Measurements from ENCODE around the gene ZNF350.
"Not testable (repeated sequence)": the region's sequence is repeated elsewhere in the genome, so short reads cannot be mapped to it uniquely, and the experiment has no call there.

ZNF350 gene

DNA sequence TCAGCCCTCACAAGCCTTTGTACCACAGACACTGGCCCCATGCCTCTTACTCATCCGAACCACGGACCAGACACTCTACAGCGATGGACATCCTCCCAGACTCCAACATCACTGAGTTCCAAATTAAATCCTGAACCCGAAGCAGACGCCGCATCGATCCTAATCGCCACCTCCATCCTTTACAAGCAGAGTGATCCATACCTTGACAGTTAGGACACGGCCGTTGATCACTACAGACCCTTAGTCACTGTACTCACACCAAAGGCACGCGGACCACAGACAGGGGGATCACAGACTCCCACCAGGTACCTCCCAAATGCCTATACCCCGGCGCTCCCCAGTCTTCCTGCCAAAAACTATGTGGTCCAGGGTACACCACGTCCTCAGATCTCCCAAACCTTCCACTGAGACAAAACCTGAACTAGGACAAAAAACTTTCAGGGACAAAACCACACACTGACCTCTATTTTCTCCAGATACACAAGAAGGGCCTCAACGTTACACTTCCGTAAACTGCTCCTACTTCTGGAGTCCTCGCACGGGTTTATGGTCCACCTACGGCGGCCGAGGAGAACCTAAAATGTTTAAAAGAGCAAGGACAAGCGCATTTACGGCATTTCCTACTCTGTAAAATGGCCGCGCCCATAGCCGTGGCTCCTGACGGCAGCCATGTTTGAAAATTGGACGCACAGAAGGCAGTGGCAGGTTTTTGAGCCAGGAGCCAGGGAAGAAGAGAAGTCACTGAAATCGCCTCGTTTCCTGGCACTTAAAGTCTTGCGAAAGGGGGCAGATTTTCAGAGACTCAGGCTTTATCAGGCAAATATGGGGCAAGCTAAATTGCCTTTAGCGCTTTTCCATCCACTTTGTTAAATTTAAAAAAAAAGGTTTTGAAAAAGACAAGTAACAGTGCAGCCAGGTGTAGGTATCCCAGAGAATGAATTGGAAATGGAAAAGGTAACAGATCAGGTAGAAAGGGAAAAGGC lies at the start of gene ZNF350:
ZNF350 (minus strand) TSS at position 532 of the 983 bp plus-strand sequence. CDS start 12,480 bp downstream, outside the sequence.
- Histone ChIP-seq H3K27me3 (replicated peaks; ENCODE audit: control insufficient read depth, insufficient read depth, low read length) (no peaks in the 10 kb centered on the region), H3K9me3 (ENCODE audit: control insufficient read depth, low read length) (peaks cover 45% of the 10 kb centered on the region), H3K9ac (ENCODE audit: low read length) (peak within 1 kb of the TSS; percentile 96), H3K4me3 (ENCODE audit: low read length) (peak within 1 kb of the TSS; percentile 99), H3K4me1 (ENCODE audit: control insufficient read depth, insufficient read depth, low read length) (peaks cover 8% of the 10 kb centered on the region), H3K36me3 (ENCODE audit: control insufficient read depth, insufficient read depth, low read length, severe bottlenecking) (peaks cover 8% of the 10 kb centered on the region)
- peak; percentile 94 for DNase-seq (ENCODE audit: low read depth)

DNA sequence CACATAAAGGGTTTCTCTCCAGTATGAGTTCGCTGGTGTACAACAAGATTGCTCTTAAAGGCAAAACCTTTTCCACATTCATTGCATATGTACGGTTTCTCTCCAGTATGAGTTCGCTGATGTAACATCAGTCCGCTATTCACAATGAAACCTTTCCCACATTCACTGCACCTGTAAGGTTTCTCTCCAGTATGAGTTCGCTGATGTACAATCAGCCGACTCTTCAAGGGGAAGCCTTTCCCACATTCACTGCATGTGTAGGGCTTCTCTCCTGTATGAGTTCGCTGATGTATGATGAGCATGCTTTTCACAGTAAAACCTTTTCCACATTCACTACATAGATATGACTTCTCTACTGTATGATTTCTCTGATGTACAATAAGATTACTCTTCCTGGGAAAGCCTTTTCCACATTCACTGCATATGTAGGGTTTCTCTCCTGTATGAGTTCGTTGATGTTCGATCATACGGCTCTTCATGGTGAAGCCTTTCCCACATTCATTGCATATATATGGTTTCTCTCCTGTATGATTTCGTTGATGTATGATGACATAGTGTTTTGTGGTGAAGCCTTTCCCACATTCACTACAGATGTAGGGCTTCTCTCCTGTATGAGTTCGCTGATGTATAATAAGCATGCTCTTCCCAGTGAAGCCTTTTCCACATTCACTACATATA lies 47.5 kb upstream of the ZNF350 start:
- no peaks in the 10 kb centered on the region for H3K27me3 ChIP-seq (replicated peaks; ENCODE audit: control insufficient read depth, insufficient read depth, low read length)
- H3K9me3 ChIP-seq (ENCODE audit: control insufficient read depth, low read length): peaks cover 91% of the 10 kb centered on the region
- H3K4me1 ChIP-seq (ENCODE audit: control insufficient read depth, insufficient read depth, low read length): no peaks in the 10 kb centered on the region
- peak overlapping the region; percentile 68 for H3K4me3 ChIP-seq (ENCODE audit: low read length)
- H3K9ac ChIP-seq (ENCODE audit: low read length): no peak overlapping the region
- no peak for DNase-seq (ENCODE audit: low read depth)
- peaks cover 66% of the 10 kb centered on the region for H3K36me3 ChIP-seq (ENCODE audit: control insufficient read depth, insufficient read depth, low read length, severe bottlenecking)

DNA sequence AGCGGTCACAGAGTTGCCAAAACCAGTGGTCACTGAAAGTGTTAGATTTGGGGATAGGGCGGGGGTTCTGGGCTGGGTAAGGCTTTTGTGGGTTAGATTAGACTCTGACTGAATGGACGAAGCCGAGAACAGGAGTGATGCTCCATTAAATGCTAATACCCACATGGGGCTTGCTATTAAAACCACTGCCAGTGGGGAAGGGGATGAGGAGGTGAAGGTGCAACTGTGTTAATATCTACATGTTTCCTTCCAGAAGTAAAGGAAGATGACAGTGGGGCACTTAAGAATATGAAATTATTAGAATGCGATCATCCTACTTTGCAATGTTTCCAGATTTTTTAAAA lies 42.1 kb upstream of the ZNF350 start:
- Histone ChIP-seq H3K27me3 (replicated peaks; ENCODE audit: control insufficient read depth, insufficient read depth, low read length) (no peaks in the 10 kb centered on the region), H3K4me3 (ENCODE audit: low read length) (peak overlapping the region; percentile 94), H3K9me3 (ENCODE audit: control insufficient read depth, low read length) (peaks cover 38% of the 10 kb centered on the region), H3K9ac (ENCODE audit: low read length) (peak overlapping the region; percentile 94), H3K36me3 (ENCODE audit: control insufficient read depth, insufficient read depth, low read length, severe bottlenecking) (peaks cover 34% of the 10 kb centered on the region), H3K4me1 (ENCODE audit: control insufficient read depth, insufficient read depth, low read length) (peaks cover 7% of the 10 kb centered on the region)
- DNase-seq (ENCODE audit: low read depth): no peak

DNA sequence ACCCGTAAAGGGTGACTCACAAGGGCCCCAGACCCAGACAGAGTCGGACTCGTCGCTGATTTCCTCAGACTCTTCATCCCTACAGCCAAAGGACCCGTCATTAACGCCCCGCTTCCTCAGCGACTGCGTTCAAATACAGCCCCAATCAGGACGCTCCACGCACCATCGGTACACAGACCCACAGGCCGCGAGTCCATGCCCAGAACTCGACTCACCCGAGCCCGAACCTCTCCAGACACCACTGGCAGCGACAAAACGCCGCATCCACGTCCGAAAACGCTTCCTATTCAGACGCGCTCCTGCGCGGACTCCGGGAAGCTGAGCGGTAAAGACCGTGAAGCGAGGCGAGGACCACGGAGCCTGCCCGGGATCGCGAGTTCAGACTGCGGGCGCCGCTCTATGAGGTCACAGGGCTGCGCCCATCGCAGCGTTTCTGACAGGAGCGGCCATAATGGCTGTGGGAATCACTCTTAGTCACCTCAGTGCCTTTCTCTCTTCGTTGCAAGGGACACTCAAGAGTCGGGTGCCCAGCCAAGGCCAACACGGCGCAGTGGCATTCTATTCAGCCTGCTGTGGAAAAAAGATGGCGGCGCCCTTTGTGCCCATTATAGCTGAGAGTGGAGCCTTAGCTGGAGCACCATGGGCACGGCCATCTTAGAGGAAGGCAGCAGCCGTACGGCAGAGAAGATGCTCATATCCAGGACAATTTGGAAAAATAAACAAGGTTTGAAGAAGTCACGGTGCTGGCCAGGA lies 41.6 kb upstream of the ZNF350 start, which contains the start of gene ZNF614:
ZNF614 (minus strand) TSS at position 353 of the 753 bp plus-strand sequence. CDS start 2,634 bp downstream, outside the sequence.
- peaks cover 7% of the 10 kb centered on the region for H3K4me1 ChIP-seq (ENCODE audit: control insufficient read depth, insufficient read depth, low read length)
- H3K36me3 ChIP-seq (ENCODE audit: control insufficient read depth, insufficient read depth, low read length, severe bottlenecking): peaks cover 34% of the 10 kb centered on the region
- H3K9me3 ChIP-seq (ENCODE audit: control insufficient read depth, low read length): peaks cover 33% of the 10 kb centered on the region
- peak within 1 kb of the TSS; percentile 94 for H3K4me3 ChIP-seq (ENCODE audit: low read length)
- no peaks in the 10 kb centered on the region for H3K27me3 ChIP-seq (replicated peaks; ENCODE audit: control insufficient read depth, insufficient read depth, low read length)
- H3K9ac ChIP-seq (ENCODE audit: low read length): peak within 1 kb of the TSS; percentile 94
- peak; percentile 96 for DNase-seq (ENCODE audit: low read depth)

DNA sequence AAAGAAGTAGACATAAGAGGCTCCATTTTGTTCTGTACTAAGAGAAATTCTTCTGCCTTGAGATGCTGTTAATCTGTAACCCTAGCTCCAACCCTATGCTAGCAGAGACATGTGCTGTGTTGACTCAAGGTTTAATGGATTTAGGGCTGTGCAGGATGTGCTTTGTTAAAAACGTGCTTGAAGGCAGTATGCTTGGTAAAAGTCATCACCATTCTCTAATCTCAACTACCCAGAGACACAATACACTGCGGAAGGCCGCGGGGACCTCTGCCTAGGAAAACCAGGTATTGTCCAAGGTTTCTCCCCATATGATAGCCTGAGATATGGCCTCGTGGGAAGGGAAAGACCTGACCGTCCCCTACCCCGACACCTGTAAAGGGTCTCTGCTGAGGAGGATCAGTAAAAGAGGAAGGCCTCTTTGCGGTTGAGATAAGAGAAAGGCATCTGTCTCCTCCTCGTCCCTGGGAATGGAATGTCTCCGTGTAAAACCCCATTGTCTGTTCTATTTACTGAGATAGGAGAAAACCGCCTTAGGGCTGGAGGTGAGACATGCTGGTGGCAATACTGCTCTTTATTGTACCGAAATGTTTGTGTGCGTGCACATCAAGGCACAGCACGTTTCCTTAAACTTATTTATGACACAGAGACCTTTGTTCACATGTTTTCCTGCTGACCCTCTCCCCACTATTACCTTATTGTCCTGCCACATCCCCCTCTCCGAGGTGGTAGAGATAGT lies 39.8 kb upstream of the ZNF350 start:
- H3K27me3 ChIP-seq (replicated peaks; ENCODE audit: control insufficient read depth, insufficient read depth, low read length); H3K4me3 ChIP-seq (ENCODE audit: low read length); DNase-seq (ENCODE audit: low read depth); H3K9ac ChIP-seq (ENCODE audit: low read length); H3K4me1 ChIP-seq (ENCODE audit: control insufficient read depth, insufficient read depth, low read length): not testable (repeated sequence)
- H3K9me3 ChIP-seq (ENCODE audit: control insufficient read depth, low read length): peaks cover 19% of the 10 kb centered on the region
- H3K36me3 ChIP-seq (ENCODE audit: control insufficient read depth, insufficient read depth, low read length, severe bottlenecking): peaks cover 40% of the 10 kb centered on the region

DNA sequence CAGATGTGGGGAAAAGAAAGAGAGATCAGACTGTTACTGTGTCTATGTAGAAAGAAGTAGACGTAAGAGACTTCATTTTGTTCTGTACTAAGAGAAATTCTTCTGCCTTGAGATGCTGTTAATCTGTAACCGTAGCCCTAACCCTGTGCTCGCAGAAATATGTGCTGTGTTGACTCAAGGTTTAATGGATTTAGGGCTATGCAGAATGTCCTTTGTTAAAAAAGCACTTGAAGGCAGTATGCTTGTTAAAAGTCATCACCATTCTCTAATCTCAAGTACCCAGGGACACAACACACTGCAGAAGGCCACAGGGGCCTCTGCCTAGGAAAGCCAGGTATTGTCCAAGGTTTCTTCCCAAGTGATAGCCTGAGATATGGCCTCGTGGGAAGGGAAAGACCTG lies 37.8 kb upstream of the ZNF350 start:
- peaks cover 59% of the 10 kb centered on the region for H3K36me3 ChIP-seq (ENCODE audit: control insufficient read depth, insufficient read depth, low read length, severe bottlenecking)
- not testable (repeated sequence) for DNase-seq (ENCODE audit: low read depth); H3K27me3 ChIP-seq (replicated peaks; ENCODE audit: control insufficient read depth, insufficient read depth, low read length); H3K4me1 ChIP-seq (ENCODE audit: control insufficient read depth, insufficient read depth, low read length); H3K9ac ChIP-seq (ENCODE audit: low read length); H3K4me3 ChIP-seq (ENCODE audit: low read length)
- peaks cover 11% of the 10 kb centered on the region for H3K9me3 ChIP-seq (ENCODE audit: control insufficient read depth, low read length)

DNA sequence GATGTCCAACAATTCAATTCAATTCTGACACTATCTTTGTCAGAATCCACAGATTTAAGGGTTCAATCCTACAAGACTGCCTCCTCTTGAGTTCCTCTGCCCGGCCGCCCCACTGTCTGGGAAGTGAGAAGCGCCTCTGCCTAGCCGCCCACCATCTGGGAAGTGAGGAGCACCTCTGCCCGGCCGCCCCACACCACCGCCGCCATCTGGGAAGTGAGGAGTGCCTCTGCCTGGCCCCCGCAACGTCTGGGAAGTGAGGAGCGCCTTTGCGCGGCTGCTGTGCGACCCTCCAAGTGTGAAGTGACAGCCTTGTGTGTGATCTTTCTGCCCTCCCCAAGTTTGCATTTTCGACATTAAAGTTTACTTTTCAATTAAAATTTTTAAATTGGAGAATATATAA lies 35.6 kb upstream of the ZNF350 start:
- H3K27me3 ChIP-seq (replicated peaks; ENCODE audit: control insufficient read depth, insufficient read depth, low read length): no peaks in the 10 kb centered on the region
- no peak overlapping the region for H3K9ac ChIP-seq (ENCODE audit: low read length)
- H3K9me3 ChIP-seq (ENCODE audit: control insufficient read depth, low read length): peaks cover 30% of the 10 kb centered on the region
- no peak for DNase-seq (ENCODE audit: low read depth)
- H3K4me1 ChIP-seq (ENCODE audit: control insufficient read depth, insufficient read depth, low read length): peaks cover 2% of the 10 kb centered on the region
- no peak overlapping the region for H3K4me3 ChIP-seq (ENCODE audit: low read length)
- H3K36me3 ChIP-seq (ENCODE audit: control insufficient read depth, insufficient read depth, low read length, severe bottlenecking): peaks cover 82% of the 10 kb centered on the region

DNA sequence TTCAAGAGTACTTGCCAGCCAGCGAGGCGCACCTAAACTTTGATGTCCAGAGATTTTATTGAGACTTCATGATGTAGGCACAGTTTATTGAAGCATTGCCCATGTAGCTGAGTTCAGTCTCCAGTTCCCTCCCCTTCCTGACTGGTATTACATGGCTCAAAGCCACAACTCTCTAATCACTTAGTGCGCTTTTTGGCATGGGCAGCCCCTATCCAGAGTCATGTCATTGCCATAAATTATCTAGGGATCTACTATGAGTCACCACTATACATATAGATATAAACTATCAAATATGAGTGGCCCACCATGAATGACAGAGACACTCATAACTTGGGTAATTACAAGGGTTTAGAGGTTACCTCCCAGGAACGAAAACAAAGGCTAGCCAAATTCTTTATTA lies 33.9 kb upstream of the ZNF350 start:
- no peaks in the 10 kb centered on the region for H3K27me3 ChIP-seq (replicated peaks; ENCODE audit: control insufficient read depth, insufficient read depth, low read length)
- no peak for DNase-seq (ENCODE audit: low read depth)
- H3K9me3 ChIP-seq (ENCODE audit: control insufficient read depth, low read length): peaks cover 47% of the 10 kb centered on the region
- H3K9ac ChIP-seq (ENCODE audit: low read length): no peak overlapping the region
- no peak overlapping the region for H3K4me3 ChIP-seq (ENCODE audit: low read length)
- no peaks in the 10 kb centered on the region for H3K4me1 ChIP-seq (ENCODE audit: control insufficient read depth, insufficient read depth, low read length)
- peaks cover 95% of the 10 kb centered on the region for H3K36me3 ChIP-seq (ENCODE audit: control insufficient read depth, insufficient read depth, low read length, severe bottlenecking)

DNA sequence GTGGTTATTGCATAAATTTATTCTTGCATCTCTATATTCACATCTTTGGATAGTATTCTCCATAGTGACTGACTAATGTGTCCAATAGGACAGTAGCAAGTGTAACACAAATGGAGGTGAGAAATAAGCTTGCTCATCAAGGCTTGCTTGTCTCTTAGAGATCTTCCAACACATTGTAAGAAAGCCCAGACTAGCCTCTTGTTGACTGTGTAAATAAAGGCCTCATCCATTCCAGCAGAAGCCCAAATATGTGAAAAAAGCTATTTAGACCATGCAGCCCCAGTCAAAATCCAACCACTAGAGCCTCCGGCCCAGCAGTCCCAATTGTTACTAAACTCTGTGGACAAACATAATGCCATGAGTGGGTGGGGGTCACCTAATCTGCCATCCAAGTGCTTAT lies 24.0 kb upstream of the ZNF350 start:
- Histone ChIP-seq H3K4me3 (ENCODE audit: low read length) (no peak overlapping the region), H3K9me3 (ENCODE audit: control insufficient read depth, low read length) (peaks cover 14% of the 10 kb centered on the region), H3K9ac (ENCODE audit: low read length) (no peak overlapping the region), H3K4me1 (ENCODE audit: control insufficient read depth, insufficient read depth, low read length) (peaks cover 6% of the 10 kb centered on the region), H3K36me3 (ENCODE audit: control insufficient read depth, insufficient read depth, low read length, severe bottlenecking) (peaks cover 16% of the 10 kb centered on the region), H3K27me3 (replicated peaks; ENCODE audit: control insufficient read depth, insufficient read depth, low read length) (no peaks in the 10 kb centered on the region)
- DNase-seq (ENCODE audit: low read depth): no peak

DNA sequence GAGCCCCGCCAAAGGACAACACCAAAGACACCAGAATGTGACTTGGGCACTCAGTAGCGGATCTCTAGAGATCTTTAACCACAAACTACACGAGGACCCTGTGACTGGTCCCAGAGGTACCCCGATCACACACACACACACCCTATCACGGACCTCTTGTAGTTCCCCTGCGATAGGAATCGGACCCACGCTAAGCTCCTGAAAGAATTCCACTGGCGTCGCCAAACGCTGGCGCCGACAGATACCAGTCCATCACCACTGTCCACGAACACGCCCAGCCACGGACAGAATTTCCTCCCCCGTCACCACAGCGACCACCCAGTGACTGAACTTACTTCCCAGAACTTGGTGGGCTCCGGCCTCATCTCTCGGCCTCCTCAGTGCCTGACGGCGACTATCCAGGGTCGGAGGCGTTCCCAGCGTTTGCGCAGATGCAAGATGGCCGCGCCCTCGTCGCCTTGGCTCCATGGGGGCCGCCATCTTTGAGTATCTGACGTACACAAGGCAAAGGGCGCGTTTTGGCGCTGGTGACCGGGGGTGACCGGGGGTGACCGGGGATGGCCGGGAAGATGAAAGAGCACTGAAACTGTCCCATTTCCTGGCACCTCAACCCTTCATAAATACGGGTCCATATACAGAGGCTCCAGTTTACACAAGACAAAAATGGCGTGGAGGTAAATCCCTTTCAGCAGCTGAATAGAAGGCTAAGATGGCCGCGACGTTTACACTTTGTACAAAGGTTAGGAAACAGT lies 21.3 kb upstream of the ZNF350 start, which contains the start of gene ZNF615:
ZNF615 (minus strand) TSS at position 406 of the 752 bp plus-strand sequence. CDS start 4,500 bp downstream, outside the sequence.
- DNase-seq (ENCODE audit: low read depth): peak; percentile 95
- no peaks in the 10 kb centered on the region for H3K27me3 ChIP-seq (replicated peaks; ENCODE audit: control insufficient read depth, insufficient read depth, low read length)
- peak within 1 kb of the TSS; percentile 86 for H3K4me3 ChIP-seq (ENCODE audit: low read length)
- H3K9me3 ChIP-seq (ENCODE audit: control insufficient read depth, low read length): peaks cover 11% of the 10 kb centered on the region
- H3K4me1 ChIP-seq (ENCODE audit: control insufficient read depth, insufficient read depth, low read length): peaks cover 6% of the 10 kb centered on the region
- peak within 1 kb of the TSS; percentile 94 for H3K9ac ChIP-seq (ENCODE audit: low read length)
- H3K36me3 ChIP-seq (ENCODE audit: control insufficient read depth, insufficient read depth, low read length, severe bottlenecking): peaks cover 17% of the 10 kb centered on the region
